AG09319 (cell line): ENCODE results near the gene GALNT9.

Experiments
- DNase-seq: peaks from one replicate; pipeline ENCODE4 v3.0.0-alpha.2; 2010; ENCODE audit warnings: low read depth; ENCODE audit errors: extremely low read depth
- CTCF ChIP-seq: IDR thresholded peaks from 2 replicates; pipeline ENCODE4 v1.5.1; 2011; ENCODE audit warnings: low read depth, mild to moderate bottlenecking, inconsistent platforms, low read length, moderate library complexity

The GALNT9 gene

GRCh38 chr12:132278401-132279183 lies 50.8 kb downstream of the GALNT9 start:
- TF ChIP-seq CTCF, result no peak
- DNase-seq, result no peak

GRCh38 chr12:132277949-132278348 lies 51.4 kb downstream of the GALNT9 start:
- DNase-seq, result no peak
- no peak for TF ChIP-seq CTCF

GRCh38 chr12:132277374-132277941 lies 51.9 kb downstream of the GALNT9 start:
- no peak for TF ChIP-seq CTCF
- no peak for DNase-seq

GRCh38 chr12:132276827-132277373 lies 52.5 kb downstream of the GALNT9 start:
- no peak for DNase-seq
- TF ChIP-seq CTCF, result no peak

- DNase-seq, result no peak
- no peak for TF ChIP-seq CTCF
These were observed 53.1 kb downstream of the GALNT9 start for GRCh38 chr12:132276066-132276826.

- no peak for DNase-seq
- no peak for TF ChIP-seq CTCF
These were observed 53.8 kb downstream of the GALNT9 start for GRCh38 chr12:132275631-132276030.

GRCh38 chr12:132275110-132275531 lies 54.3 kb downstream of the GALNT9 start:
- TF ChIP-seq CTCF, result no peak

More at GRCh38 chr12:132275110-132275531, 54.3 kb downstream of the GALNT9 start:
- no peak for DNase-seq
